ENCODE measurements around the gene LDB2. TPM values are rescaled to one million over a fixed set of nuclear protein-coding genes. Genes with fewer than 3 reads are reported as not detected.
"Not testable (repeated sequence)": the region's sequence is repeated elsewhere in the genome, so short reads cannot be mapped to it uniquely, and the experiment has no call there.

The LDB2 gene
- total RNA-seq, 1 donor from 2014 or later: 360 TPM

- no peak for DNase-seq (ENCODE audit: low read depth in 2 of 2)
Measured at GRCh38 chr4:16572161-16572560, 326.3 kb downstream of the LDB2 start.

GRCh38 chr4:16569790-16570189 lies 328.7 kb downstream of the LDB2 start:
- DNase-seq (ENCODE audit: low read depth in 2 of 2): no peak

DNA sequence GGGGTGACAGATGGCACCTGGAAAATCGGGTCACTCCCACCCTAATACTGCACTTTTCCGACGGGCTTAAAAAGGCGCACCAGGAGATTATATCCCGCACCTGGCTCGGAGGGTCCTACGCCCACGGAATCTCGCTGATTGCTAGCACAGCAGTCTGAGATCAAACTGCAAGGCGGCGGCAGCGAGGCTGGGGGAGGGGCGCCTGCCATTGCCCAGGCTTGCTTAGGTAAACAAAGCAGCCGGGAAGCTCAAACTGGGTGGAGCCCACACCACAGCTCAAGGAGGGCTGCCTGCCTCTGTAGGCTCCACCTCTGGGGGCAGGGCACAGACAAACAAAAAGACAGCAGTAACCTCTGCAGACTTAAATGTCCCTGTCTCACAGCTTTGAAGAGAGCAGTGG lies 341.1 kb downstream of the LDB2 start:
- DNase-seq (ENCODE audit: low read depth in 2 of 2): not testable (repeated sequence)

DNA sequence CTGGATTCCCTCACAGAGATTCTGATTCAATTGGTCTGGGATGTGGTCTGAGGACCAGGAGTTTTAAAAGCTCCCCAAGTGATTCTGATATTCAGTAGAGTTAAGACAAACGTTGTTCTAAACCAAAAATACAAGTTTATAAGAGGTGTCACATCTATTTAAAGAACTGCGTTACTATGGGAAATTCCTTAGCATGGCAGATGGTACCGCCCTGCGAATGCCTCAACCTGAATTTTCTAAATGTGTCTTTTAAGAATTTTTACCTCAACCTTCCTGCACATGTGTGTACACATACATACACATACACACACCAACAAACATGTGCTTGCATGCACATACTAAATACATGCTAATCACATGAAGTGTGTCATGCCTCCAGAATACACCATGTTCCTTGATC lies 343.3 kb downstream of the LDB2 start:
- no peak for DNase-seq (ENCODE audit: low read depth in 2 of 2)

DNA sequence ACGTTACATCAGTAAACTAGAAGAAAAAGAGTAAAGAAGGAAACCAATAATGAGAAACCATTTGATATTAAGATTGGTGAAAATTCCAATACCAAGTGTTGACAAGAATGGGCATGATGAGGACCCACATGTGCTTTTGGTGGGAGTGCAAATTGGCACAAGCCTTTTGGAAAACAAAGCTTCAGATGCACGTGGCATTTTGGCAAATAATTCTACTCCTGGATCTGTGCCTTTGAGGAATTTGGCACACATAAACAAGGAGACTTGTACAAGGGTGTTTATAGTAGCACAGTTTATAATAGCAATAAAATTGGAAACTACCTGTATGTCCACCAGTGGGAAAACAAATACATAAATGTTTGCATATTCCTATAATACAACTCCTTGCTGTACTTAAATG lies 347.9 kb downstream of the LDB2 start:
- DNase-seq (ENCODE audit: low read depth in 2 of 2): no peak

- DNase-seq (ENCODE audit: low read depth in 2 of 2): no peak
Measured at GRCh38 chr4:16545656-16546055, 352.8 kb downstream of the LDB2 start.

GRCh38 chr4:16544869-16545268 lies 353.6 kb downstream of the LDB2 start:
- no peak for DNase-seq (ENCODE audit: low read depth in 2 of 2)

GRCh38 chr4:16544251-16544721 lies 354.2 kb downstream of the LDB2 start:
- no peak for DNase-seq (ENCODE audit: low read depth in 2 of 2)

DNA sequence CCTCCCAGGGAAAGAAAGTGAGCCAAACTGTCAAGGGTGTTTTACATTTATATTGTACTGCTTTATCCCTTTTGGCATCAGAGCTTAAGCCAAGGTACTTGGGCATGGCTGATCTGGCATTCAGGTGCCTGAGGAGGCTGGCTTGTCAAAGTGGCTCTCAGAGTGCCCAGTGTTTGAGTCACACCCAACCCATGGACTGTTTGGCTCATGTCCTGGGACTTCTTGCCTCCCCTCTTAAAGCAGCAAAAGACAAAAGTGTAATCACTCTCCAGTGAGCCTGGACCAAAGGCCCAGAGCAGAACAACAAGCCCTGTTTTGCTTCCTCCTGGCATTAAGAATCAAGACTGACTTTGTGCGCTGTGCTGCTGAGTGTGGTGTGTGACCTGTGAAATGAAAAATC lies 360.5 kb downstream of the LDB2 start:
- DNase-seq (ENCODE audit: low read depth in 2 of 2): no peak

DNA sequence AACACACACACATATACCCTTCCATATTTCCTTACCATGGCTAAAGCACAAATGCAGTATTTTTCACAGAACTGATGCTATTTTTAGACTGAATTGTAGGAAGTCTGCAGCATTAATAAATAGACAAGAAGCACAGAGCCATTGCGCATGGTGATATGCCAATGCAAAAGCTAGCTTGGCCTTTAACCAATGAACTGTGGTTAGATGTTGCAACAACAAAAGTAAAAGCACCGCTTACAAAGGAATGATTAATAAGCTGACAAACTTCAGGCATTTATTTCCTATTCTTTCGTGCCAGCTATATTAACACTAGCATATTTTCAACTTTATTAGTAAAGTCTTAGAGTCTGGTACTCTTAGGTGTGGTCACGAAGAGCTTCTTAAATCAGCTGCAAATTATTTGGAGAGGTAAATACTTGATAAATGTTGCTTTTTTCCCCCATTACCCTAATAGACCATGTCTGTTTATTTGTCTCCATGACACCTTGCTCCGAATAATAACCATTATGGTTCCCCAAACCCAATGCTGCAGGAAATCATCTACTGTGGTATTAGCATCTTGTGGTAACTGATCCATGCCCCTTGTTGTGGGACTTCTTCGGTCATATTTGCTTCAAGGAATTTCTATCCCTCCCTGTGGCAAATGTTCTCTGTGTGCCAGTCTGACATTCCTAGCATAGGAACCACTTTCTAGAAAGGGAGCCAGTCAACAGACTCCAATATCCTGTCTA lies 366.0 kb downstream of the LDB2 start:
- peak; percentile 90 to 96 for DNase-seq (ENCODE audit: low read depth in 2 of 2)

DNA sequence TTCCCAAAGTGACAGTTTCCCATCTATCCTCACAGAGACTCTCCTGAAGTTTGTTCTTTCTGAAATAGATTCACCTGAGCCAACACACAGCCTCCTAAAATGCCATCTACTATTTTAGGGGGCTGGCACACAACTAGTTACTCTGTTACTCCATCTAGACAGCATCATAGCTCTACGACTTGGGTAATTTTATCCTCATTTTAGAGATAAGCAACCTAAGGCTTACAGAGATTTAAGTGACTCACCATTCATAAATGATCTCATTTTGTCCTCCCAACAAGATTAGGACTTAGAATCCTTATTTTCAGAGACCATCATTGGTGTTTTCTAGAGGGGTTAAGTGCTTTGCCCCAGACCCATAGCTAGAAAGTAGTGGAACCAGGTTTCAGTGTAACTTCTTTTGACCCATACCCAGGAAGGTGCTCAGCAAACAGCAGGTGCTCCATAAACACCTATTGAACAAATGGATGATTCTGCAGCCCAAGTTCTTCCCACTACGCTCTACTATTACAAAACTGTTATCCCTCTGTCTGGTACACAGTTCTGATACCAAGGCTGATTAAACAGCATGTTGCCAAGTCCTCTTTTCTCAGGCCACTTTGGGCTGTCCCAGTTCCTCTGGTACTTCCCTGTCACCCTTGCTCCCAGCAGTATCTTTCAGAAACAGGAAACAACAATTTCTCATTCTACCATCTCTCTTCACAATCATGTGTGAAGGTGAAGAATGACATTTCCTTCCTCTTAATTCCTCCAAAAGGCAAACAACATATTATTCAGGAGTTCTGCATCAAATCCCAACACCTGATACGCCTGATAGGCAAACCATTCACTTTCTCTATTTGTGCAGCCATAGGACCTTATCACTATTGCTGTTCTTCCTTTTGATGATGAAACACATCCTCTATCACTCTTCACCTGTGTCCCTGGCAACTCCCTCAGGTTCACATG lies 367.5 kb downstream of the LDB2 start:
- DNase-seq (ENCODE audit: low read depth in 2 of 2): peak; percentile 26 to 91

DNA sequence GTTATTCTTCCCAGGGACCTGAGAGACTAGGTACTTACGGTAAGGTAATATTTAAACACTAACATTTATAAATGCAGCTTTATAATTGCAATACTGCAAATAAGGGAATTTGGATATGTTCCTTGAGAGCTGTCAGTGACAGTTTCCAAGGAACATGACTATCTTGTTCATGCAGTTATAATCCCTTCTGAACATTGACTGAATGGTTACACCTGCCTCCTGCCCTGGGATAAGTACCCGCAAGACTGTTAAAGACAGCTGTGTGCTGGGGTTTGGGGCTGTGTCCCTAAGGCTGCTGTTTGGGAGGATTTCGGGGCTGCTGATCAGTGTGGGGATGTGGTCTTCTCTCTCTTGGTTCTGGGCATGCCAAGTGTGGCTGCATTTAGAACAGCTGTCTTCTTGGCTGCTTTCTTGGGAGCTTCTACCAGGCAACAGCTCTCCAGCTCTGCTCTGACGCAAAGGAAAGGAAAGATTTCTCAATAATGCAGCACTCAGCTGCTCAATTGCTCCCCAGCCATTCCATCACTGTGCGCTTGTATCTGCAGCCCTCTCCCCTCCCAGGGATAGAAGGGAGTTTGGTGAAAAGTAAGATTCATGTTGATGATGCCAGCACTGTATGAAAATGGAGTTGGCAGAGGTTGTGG lies 373.4 kb downstream of the LDB2 start:
- DNase-seq (ENCODE audit: low read depth in 2 of 2): no peak

DNA sequence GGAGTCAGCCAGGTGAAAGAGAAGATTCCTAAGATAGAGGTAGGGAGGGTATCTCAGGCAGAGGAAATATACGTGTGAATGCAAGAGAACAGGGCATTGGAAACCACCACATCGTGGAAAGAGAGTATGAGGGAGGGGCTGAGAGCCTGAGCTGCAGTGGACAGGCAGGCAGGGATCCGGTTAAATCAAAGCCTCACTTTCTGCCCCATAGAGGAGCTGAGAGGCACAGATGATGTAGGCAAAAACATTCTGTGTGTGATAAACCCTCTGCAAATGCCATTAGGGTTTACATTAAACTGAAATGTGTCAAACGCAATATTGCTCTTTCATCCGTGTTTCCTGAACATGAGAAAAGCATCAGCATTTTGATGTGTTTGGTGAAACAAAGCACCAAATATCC lies 374.0 kb downstream of the LDB2 start:
- DNase-seq (ENCODE audit: low read depth in 2 of 2): no peak

DNA sequence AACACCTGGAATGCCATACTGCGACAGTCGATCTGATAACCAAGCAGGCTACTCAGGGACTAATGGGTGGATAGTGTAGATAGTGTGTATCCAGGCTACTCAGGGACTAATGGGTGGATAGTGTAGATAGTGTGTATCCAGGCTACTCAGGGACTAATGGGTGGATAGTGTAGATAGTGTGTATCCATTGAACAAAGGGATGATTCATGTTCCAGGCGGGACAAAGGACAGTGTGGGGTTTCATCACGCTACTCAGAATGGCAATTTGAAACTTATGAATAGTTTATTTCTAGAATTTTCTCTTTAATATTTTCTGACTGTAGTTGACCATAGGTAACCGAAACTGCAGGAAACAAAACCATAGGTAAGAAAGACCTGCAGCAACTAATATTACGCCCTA lies 374.9 kb downstream of the LDB2 start:
- not testable (repeated sequence) for DNase-seq (ENCODE audit: low read depth in 2 of 2)

DNA sequence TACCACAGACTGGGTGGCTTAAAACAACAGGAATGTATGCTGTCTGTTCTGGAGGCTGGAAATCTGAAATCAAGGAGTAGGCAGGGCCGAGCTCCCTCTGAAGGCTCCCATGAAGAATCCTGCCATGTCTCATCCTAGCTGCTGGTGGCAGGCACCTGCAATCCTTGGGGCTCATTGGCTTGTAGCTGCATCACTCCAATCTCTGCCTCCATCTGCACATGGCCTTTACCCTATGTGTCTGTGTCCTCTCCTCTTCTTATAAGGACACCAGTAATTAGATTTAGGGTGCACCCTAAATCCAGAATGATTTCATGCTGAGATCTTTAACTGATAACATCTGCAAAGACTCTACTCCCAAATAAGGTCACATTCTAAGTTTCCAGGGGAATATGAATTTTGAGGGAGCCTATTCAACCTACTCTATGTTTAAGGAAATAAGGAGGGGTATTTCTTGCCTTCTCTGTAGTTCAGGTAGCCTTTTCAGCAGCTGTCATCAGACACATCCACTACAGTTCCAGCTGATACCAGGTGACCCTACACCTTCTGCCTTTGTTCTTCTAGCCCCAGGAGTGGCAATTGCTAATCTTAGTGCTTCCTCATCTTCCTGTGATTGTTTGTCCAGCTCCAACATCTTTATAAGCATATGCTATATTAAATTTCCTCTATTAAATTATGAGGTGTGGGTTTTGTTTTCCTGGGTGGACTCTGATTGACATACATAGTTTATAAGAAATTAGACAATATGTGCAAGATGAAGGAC lies 377.1 kb downstream of the LDB2 start:
- DNase-seq (ENCODE audit: low read depth in 2 of 2): peak in 1 of 2 donors; percentile 51

- peak; percentile 63 to 88 for DNase-seq (ENCODE audit: low read depth in 2 of 2)
Measured at GRCh38 chr4:16516796-16517439, 381.5 kb downstream of the LDB2 start.

DNA sequence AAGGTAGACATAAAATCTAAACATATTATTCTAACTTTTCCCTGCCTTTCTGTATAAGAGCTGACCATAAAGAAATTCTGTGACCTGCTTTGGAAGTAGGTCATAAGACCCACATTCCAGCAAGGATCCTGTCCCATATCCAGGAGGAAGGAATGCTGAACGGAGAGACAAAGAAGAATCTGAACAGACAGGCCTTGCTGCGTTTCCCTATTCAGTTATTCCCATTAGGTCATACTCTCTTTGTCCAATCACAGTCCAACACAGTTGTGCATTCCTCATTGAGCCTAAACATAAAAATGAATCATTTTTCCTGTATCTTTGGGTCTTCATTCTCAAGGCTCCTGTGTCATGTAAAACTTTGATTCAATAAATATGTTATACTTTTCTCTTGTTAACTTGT lies 384.6 kb downstream of the LDB2 start:
- peak in 1 of 2 donors; percentile 79 for DNase-seq (ENCODE audit: low read depth in 2 of 2)

DNA sequence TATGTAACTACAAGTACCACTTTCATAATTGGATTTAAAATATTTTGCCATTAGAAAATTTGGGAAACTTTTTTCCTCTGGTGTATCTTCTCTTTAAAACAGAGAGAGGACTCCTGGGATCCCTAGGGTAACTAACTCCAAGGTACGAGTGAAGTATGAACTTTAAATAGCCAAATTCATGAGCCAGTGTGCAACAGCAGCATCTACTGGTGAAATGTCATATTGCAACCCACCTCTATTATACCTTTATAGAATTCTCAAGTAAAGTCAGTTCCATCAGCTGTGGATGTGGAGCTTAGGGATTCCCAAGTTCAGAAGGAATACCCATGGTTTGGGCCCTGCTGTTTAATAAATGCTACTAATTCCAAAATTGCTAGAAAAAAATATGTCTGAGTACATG lies 389.5 kb downstream of the LDB2 start:
- no peak for DNase-seq (ENCODE audit: low read depth in 2 of 2)

- peak in 1 of 2 donors; percentile 34 for DNase-seq (ENCODE audit: low read depth in 2 of 2)
Measured at GRCh38 chr4:16505726-16506125, 392.7 kb downstream of the LDB2 start.

DNA sequence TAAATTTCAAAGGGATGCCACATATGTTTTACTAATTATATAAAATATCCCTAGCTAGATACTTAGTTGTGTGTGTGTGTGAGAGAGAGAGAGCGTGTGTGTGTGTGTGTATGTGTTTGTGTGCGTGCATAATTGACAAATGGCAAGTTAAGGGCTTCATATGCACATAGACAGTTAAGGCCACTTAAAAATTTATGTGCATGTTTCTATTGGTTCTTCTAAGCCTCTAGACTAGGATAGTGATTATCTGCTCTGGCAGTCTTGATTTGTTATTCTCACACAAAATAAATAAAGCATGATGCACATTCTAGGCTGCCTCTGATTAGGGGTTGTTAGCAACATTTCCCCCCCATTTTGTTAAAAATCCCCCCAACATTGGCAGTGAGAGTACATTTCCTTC lies 393.2 kb downstream of the LDB2 start:
- DNase-seq (ENCODE audit: low read depth in 2 of 2): no peak
